ENCODE data around the gene FAAP20. TPM values are rescaled to one million over a fixed set of nuclear protein-coding genes. Genes with fewer than 3 reads are reported as not detected.

Gene FAAP20
- total RNA-seq, 1 donor from 2014 or later, result 40.5 TPM

DNA sequence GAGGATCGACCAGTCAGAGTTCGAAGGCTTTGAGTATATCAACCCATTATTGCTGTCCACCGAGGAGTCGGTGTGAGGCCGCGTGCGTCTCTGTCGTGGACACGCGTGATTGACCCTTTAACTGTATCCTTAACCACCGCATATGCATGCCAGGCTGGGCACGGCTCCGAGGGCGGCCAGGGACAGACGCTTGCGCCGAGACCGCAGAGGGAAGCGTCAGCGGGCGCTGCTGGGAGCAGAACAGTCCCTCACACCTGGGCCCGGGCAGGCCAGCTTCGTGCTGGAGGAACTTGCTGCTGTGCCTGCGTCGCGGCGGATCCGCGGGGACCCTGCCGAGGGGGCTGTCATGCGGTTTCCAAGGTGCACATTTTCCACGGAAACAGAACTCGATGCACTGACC lies 9.6 kb downstream of the FAAP20 start:
- intact Hi-C loops (cut with DNase I), result no loop called here
- no peak for DNase-seq (ENCODE audit: low spot score)

DNA sequence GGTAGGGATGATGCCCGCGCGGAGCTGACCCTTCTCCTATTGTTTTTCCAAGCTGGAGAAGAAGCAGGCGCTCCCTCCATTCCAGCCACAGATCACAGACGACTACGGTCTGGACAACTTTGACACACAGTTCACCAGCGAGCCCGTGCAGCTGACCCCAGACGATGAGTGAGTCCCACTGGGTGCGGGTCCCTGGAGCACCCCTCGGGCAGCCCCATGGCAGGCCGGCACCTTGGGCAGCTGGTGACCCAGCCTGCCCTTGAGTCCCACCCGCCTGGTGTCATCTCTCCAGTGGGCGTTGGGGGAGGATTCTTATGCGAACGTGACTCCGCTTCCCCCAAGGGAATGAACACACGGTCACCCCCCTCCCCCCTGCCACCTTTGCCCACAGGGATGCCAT lies 10.0 kb downstream of the FAAP20 start:
- DNase-seq (ENCODE audit: low spot score), result no peak
- intact Hi-C loops (cut with DNase I), result no loop called here

DNA sequence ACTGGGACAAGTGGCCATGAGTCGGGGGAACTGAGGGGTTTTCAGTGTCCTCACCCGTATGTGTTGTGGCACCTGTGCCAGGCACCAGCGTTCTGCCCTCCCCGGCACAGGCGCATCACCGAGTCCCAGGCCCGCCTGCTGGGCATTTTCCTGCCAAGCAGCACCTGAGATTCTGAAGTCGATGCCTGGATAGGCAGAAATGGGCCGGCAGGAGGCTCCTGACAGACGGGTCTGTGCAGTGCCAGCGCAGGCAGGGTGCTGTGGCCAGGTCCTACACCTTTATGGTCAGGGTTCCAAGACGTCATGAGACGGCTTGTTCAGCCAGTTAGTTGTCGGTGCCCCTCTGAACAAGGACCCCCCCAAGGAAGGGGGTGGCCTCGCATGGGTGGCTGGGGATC lies 10.6 kb downstream of the FAAP20 start:
- DNase-seq (ENCODE audit: low spot score), result no peak
- intact Hi-C loops (cut with DNase I), result no loop called here

DNA sequence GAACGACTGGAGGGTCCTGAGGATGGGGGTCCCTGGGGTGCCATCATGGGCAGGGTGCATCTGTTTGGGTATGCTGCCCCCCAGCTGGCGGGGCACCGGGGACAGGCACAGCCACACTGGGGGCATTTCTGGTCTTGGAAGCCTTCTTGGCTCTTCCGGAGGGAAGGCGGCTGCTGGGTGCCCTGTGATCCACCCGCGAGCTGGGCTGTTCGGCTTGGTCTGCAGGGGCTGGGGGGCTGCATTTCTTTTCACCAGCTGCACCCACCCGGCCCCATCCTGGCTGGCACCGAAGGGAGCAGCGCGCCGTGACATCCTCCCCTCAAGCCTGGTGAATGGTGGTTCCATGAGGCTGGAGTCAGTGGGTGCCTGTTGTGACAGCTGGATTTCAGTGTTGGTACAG lies 12.2 kb downstream of the FAAP20 start:
- intact Hi-C loops (cut with DNase I), result no loop called here

DNA sequence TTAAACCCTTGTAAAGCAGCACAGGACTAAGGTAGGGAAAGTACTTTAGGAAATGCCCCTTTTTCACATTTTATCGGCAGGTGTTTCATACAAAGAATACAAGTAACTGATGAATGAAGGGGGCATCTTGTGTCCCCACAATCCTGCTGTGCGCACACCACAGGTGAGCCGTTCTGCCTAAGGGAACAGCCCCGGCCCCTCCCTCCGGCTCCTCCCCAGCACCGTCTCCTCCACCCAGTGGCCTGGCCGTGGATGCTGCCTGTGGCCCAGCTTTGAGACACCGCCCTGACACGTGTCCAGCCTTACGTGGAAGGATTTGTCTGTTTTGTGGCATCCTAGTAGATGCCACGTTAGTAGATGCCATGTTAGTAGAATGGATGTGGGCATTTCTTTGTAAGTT lies 12.8 kb downstream of the FAAP20 start:
- DNase-seq (ENCODE audit: low spot score), result no peak
- intact Hi-C loops (cut with DNase I), result no loop called here

More for the DNA sequence above, 12.2 kb downstream of the FAAP20 start:
- no peak for DNase-seq (ENCODE audit: low spot score)

DNA sequence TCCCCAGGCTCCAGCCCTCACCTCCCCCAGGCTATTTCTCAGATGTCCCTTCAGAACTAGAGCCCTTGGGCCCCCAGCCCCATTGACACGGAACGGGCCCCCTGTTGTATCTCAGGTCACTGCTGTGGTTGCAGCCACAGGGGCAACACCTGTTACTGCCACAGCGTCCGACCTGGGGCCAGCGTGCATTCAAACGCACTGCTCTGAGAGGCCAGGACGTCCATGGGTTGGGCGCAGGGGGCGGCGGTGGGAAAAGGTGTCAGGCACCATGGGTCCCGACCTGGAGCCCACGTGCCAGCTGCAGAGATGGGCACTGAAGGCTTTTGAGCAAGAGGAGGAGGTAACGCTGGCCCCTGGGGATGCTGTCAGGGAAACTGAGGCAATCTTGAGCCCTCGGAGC lies 13.3 kb downstream of the FAAP20 start:
- intact Hi-C loops (cut with DNase I), result no loop called here
- no peak for DNase-seq (ENCODE audit: low spot score)

DNA sequence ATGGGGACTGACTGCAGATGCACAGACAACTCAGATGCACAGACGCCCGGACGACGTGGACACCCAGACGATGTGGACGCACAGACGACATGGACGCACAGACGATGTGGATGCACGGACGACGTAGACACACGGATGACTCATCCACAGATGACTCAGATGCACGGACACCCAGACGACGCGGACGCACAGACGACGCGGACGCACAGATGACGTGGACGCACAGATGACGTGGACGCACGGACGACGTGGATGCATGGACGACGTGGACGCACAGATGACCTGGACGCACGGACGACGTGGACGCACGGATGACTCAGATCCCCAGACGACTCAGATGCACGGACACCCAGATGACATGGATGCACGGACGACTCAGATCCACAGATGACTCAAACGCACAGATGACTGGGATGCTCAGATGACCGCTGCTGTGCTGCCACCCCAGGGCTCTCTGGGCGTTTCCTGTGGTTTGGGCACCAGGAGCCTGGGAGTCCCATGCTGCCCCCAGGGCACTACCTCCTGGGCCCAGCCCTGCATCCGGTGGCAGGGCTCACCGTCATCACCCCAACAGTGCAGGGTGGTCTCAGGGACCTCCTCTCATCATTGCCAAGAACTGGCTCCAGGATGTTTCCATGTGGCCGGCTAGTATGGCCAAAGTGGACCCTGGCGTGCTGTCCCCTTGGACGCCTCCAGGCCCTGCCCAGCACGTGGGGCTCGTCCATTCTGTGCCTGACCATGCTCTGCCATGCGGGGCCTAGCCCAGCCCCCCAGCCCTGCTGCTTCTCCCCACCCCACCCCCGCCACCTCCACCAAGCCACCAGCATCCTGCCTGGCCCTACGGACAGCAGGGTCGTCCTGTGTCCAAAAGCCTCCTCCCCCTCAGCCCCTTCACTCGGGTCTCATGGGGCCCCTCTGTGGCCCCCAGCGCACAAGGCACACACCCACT lies 14.0 kb downstream of the FAAP20 start:
- no peak for DNase-seq (ENCODE audit: low spot score)
- intact Hi-C loops (cut with DNase I), result no loop called here

DNA sequence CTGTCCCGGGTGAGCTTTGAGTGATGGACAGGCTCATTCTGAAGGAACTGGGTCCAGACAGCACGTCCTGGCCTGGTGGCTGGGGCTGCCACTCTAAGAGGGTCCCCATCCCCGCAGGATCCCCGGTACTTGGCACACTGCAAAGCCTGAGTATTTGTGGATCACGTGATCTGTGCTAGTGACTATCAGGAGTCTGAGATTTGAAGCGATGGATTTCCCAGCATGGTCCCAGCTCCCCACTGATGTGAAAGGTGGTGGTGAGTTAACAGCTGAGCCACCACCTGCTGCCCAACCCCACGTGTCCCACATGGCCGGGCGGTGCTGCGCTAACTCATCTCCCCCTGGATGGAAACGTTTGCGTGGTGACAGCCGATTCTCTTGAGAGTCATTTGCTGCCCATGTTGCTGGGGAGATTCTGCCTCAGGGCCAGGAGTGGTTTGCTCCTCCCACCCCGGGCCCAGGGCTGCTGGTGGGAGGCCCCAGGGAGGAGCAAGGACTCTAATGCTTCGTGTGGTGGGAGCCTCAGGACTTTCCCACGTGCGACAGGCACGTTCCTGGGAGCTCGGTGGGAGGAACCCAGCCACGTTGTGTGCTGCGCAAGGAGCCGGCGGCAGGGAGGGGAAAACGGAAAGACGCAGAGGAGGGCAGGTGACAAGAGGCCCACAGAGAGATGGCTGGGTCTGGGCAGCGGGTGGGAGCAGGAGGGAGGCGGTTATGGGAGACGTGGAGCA lies 15.1 kb downstream of the FAAP20 start:
- DNase-seq (ENCODE audit: low spot score), result no peak
- intact Hi-C loops (cut with DNase I), result no loop called here

DNA sequence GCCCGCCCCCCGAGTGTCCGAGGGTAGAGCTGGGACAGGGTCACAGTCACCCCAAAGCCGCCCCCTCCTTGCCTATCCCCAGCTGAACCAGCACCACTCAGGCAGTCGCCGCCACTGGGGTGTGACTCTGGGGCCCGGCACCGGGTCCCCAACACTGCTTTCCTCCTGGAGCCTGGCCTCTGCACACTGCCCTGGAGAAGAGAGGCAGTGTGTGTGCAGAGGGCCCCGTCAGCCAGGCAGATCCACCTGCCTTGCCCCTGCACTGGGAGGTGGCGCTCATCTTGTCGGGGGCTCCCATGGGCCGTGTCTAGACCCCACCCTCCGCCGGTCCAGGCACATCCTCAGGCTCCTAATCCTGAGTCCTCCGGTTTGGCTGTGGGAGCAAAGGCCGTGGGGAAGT lies 15.7 kb downstream of the FAAP20 start:
- intact Hi-C loops (cut with DNase I), result no loop called here
- DNase-seq (ENCODE audit: low spot score), result no peak

DNA sequence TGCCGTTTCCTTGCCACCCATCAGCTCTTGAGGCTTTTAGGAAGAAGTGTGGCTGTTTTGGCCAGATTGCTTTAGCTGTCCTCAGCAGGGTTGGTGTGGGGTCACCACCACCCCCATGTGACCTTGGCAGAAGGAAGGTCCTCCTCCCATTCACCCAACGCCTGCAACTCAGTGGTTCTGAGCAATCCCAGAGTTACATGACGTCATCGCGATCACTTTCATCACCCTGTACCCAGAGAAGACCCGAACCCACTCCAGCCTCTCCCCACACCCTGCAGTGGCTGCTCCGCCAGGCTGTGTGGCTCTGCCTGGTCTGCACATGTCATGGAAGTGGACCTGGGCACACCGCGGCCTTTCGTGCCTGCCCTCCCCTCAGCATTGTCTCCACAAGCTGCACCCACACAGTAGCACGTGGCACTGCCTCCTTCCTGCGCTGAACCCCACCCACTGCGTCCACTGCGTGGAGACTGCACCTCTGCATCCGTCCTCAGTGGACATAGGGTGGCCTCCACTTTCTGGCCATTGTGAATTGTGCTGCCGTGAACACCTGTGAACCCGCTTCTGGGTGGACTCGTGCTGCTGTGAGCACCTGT lies 16.5 kb downstream of the FAAP20 start:
- DNase-seq (ENCODE audit: low spot score), result no peak
- intact Hi-C loops (cut with DNase I), result no loop called here

DNA sequence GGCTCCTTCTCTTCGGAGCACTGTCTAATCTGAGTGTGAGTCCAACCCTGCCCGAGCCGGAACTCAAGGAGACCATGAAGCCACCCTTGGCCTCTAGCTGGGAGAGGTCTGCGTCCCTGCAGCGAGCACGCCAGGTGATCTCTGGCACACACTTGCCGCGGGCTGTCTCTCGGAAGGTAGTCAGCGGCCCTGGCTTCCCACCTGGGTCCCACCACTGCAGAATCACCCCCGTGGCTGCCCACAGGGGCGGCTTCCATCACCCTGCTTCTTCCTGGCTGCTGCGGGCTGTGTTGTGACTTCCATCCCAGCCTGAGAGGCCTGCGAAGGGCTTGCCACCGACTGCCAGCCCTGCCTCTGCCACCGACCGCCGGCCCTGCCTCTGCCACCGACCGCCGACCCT lies 17.0 kb downstream of the FAAP20 start:
- no peak for DNase-seq (ENCODE audit: low spot score)
- intact Hi-C loops (cut with DNase I), result no loop called here

DNA sequence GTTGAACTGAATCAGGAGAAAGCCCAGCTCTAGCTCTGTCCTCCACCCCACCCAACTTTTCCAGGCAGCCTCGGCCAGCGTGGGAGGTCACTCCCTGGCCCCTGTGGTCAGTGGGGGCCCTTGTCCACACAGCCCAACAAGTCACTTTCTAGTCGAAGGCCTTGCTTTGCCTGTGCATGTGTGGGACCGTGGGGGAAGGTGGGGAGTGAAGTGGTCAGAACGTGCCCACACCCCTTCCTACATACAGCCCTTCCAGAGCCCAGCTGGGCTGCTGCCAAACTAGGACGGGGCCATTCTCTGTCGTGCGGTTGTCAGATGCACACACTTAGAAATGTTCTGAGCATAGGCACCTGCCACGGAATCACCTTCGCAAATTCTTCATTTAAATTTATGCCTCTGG lies 18.0 kb downstream of the FAAP20 start:
- no peak for DNase-seq (ENCODE audit: low spot score)

DNA sequence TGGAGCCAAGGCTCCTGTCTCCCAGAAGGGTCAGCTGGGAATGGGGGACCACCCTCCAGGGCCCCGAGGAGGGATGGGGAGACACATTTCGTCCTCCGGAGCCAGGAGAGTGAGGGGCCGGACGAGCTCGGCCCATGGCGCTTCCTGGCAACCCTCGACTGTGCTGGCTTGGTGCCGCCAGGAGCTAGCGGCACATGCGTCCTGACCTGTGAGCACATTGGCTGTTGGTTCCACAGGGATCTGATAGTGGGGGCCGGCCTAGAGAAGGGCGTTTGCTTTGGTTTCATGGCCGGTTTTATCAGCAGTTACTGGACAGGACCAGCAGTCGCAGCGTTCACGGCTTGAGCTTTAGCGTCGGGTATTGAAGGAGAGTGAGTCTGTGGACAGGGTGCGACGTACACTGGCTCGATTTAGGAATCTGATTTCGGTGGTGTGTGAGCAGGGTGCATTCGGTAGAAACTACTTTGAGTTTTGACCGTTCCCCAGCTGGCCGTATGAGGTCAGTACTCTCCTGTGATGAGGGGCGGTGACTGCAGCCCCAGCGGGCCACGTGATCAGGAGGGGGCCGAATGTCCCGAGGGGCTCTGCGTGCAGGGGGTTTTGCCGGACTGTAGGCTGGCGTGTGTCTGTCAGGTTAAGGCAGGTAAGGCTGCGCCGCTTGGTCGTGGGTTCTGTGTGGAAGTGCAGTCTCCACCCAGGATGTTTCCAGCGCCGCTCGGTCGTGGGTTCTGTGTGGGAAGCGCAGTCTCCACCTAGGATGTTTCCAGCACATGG lies 18.7 kb downstream of the FAAP20 start:
- no peak for DNase-seq (ENCODE audit: low spot score)
- intact Hi-C loops (cut with DNase I), result no loop called here

More for the DNA sequence above, 18.0 kb downstream of the FAAP20 start:
- intact Hi-C loops (cut with DNase I), result no loop called here

DNA sequence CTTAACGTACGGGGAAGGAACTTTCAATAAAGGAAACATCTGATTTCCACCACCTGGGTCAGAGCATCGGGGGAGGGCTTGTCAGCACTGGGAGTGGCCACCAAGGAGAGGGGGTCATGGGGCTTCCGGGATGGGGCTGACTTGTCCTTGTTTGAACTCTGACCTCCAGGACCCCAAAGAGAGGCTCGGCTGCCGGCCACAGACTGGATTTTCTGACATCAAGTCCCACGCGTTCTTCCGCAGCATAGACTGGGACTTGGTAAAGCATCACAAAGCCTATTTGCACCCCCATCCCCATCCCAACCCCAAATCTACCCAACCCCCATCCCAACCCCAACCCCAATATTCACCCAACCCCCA lies 19.5 kb downstream of the FAAP20 start:
- DNase-seq (ENCODE audit: low spot score), result no peak
- intact Hi-C loops (cut with DNase I), result no loop called here

DNA sequence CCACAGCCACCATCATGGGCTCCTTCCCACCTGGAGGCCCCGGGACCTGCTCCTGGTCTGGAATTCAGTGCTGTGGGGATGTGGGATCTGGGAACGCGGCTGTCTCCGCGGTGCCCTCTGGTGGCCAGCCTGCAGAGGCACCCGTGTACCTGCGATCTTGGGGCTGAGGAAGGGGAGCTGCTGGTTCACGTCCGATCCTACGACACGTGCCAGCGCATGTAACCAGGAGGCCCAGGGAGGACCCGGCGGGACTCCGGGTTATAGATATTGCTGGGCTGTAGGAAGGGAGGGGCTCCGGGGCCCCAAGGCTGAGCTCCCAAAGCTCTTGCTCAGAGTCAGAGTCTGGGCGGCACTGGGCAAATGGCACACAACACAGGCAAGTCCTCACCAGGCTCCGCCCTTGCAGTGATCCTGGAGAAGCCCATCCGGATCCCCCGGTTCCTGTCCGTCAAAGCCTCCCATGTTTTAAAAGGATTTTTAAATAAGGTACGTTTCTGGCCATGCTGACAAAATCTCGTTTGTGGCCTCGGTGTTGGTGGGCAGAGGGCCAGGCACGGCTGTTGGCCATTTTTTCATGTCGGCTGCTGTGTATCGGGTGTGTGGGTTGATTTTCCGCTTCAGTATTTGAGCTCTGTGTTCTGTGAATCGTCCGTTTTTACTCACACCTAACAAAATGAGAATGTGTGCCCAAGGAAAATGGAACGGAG lies 20.1 kb downstream of the FAAP20 start:
- DNase-seq (ENCODE audit: low spot score), result peak; percentile 87
- intact Hi-C loops (cut with DNase I), result loop anchor here (5.0 kb wide), 1 partner anchor 42 kb away; no protein-coding TSS in a partner anchor

DNA sequence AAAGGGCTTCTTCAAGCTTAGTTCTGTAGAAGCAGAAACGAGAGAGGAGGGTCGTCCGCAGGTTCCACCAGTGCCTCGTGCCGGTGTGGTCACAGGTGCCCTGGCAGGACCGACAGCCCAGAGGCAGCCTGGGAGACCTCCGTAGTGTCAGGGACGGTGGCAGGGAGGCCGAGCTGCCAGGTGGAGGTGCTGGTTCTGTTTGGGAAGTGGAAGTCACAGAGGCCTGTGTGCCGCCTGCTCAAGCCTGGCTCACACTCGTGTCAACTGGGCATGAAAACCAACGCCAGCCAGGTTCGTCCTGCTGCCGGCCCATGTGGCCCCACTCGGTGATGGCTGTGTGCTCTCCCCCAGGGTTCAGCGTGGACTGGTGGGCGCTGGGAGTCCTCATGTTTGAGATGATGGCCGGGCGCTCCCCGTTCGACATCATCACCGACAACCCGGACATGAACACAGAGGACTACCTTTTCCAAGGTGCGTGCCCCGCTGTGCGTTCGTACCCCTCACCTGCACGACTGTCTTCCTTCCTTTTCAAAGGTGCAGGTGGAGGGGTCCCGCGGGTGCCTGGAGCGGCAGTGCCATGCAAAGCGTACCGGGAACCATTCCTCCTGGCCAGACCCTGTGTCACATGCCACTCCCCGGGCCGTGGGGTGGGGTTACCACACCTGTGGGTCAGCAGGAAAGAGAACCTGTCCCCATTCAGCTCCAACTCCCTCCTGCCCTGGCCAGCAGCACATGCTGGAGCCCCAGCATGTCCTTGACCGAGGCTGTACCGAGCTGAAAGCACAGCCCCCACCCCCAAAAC lies 20.8 kb downstream of the FAAP20 start:
- DNase-seq (ENCODE audit: low spot score), result no peak
- intact Hi-C loops (cut with DNase I), result loop anchor here (5.0 kb wide), 1 partner anchor 41 kb away; no protein-coding TSS in a partner anchor

DNA sequence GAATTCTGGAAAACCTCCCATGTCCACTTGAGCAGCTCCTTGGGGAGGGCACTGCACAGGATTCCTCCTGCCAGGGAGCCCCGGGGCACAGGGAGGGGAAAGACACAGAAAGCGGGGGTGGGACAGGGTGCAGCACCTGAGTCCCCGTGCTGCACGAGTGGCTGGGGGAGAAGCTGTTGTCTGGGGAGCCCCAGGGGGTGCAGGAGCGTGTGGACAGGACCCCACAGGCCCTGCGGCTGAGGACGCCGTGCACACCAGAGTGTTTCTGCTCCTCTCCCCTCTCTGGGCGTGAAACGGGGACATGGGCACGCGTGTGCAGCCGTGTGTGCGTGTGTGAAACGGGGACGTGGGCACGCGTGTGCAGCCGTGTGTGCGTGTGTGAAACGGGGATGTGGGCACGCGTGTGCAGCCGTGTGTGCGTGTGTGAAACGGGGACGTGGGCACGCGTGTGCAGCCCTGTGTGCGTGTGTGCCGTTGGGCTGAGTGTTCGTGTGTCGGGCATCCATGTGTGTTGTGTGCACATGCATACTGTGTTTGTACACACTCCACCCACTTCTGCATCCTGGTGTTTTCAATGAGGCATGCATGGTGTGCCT lies 21.9 kb downstream of the FAAP20 start:
- intact Hi-C loops (cut with DNase I), result loop anchor here (5.0 kb wide), 1 partner anchor 40 kb away; no protein-coding TSS in a partner anchor
- DNase-seq (ENCODE audit: low spot score), result no peak

DNA sequence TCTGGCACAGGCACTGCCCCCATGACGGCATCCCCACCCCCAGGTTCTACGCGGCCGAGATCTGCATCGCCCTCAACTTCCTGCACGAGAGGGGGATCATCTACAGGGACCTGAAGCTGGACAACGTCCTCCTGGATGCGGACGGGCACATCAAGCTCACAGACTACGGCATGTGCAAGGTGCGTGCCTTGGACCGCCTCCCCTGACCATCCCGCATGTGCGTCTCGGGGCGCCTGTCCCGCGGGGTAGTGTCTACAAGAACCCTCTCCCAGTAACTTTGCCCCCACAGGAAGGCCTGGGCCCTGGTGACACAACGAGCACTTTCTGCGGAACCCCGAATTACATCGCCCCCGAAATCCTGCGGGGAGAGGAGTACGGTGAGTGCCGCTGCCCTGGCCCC lies 22.6 kb downstream of the FAAP20 start:
- intact Hi-C loops (cut with DNase I), result loop anchor here (5.0 kb wide), 1 partner anchor 40 kb away; no protein-coding TSS in a partner anchor
- DNase-seq (ENCODE audit: low spot score), result no peak

Data from cardiac septum (tissue), 1 donor.